ENCODE measurements around the gene PDE2A.

Gene PDE2A

GRCh38 chr11:72709478-72710238, 35.4 kb upstream of the PDE2A start:
- Histone ChIP-seq H3K4me3 (replicated peaks; ENCODE audit: low read depth, low read length) (no peak overlapping the region), H3K27me3 (replicated peaks; ENCODE audit: control insufficient read depth, insufficient read depth, low read length) (no peaks in the 10 kb centered on the region), H3K36me3 (ENCODE audit: control insufficient read depth, insufficient read depth, low read length) (peaks cover 68% of the 10 kb centered on the region)
- no peak for TF ChIP-seq CTCF (IDR thresholded peaks at IDR 0.05; ENCODE audit: insufficient read depth, low read length, poor library complexity, severe bottlenecking)
- DNase-seq (ENCODE audit: extremely low read depth, insufficient read length) = no peak

GRCh38 chr11:72707032-72707431, 32.8 kb upstream of the PDE2A start:
- Histone ChIP-seq H3K36me3 (ENCODE audit: control insufficient read depth, insufficient read depth, low read length) (peaks cover 71% of the 10 kb centered on the region), H3K4me3 (replicated peaks; ENCODE audit: low read depth, low read length) (no peak overlapping the region), H3K27me3 (replicated peaks; ENCODE audit: control insufficient read depth, insufficient read depth, low read length) (no peaks in the 10 kb centered on the region)
- no peak for DNase-seq (ENCODE audit: extremely low read depth, insufficient read length)
- TF ChIP-seq CTCF (IDR thresholded peaks at IDR 0.05; ENCODE audit: insufficient read depth, low read length, poor library complexity, severe bottlenecking) = no peak

- TF ChIP-seq CTCF (IDR thresholded peaks at IDR 0.05; ENCODE audit: insufficient read depth, low read length, poor library complexity, severe bottlenecking) = no peak
- Histone ChIP-seq H3K36me3 (ENCODE audit: control insufficient read depth, insufficient read depth, low read length) (peaks cover 68% of the 10 kb centered on the region), H3K4me3 (replicated peaks; ENCODE audit: low read depth, low read length) (no peak overlapping the region), H3K27me3 (replicated peaks; ENCODE audit: control insufficient read depth, insufficient read depth, low read length) (no peaks in the 10 kb centered on the region)
- no peak for DNase-seq (ENCODE audit: extremely low read depth, insufficient read length)
These were observed 32.4 kb upstream of the PDE2A start for GRCh38 chr11:72706579-72706978.

- TF ChIP-seq CTCF (IDR thresholded peaks at IDR 0.05; ENCODE audit: insufficient read depth, low read length, poor library complexity, severe bottlenecking) = no peak
- Histone ChIP-seq H3K27me3 (replicated peaks; ENCODE audit: control insufficient read depth, insufficient read depth, low read length) (no peaks in the 10 kb centered on the region), H3K4me3 (replicated peaks; ENCODE audit: low read depth, low read length) (no peak overlapping the region), H3K36me3 (ENCODE audit: control insufficient read depth, insufficient read depth, low read length) (peaks cover 65% of the 10 kb centered on the region)
- DNase-seq (ENCODE audit: extremely low read depth, insufficient read length) = no peak
These were observed 31.5 kb upstream of the PDE2A start for GRCh38 chr11:72705442-72706365.

- Histone ChIP-seq H3K36me3 (ENCODE audit: control insufficient read depth, insufficient read depth, low read length) (peaks cover 63% of the 10 kb centered on the region), H3K27me3 (replicated peaks; ENCODE audit: control insufficient read depth, insufficient read depth, low read length) (no peaks in the 10 kb centered on the region), H3K4me3 (replicated peaks; ENCODE audit: low read depth, low read length) (no peak overlapping the region)
- DNase-seq (ENCODE audit: extremely low read depth, insufficient read length) = no peak
- TF ChIP-seq CTCF (IDR thresholded peaks at IDR 0.05; ENCODE audit: insufficient read depth, low read length, poor library complexity, severe bottlenecking) = no peak
These were observed 30.6 kb upstream of the PDE2A start for GRCh38 chr11:72704783-72705265.
